HG03066 (cell line): ENCODE data around the gene NRARP.

ENCODE experiments used
- ATAC-seq: cut with Tn5 transposase; IDR thresholded peaks from one replicate; pipeline ENCODE4 v1.9.1; 2021; ENCODE audit warnings: low read depth; ENCODE audit not compliant: unreplicated experiment

Gene NRARP

GRCh38 chr9:137311986-137312851 lies 10.1 kb upstream of the NRARP start:
- no peak for ATAC-seq

GRCh38 chr9:137311171-137311985 lies 9.3 kb upstream of the NRARP start:
- no peak for ATAC-seq

GRCh38 chr9:137310189-137311052 lies 8.3 kb upstream of the NRARP start:
- no peak for ATAC-seq

DNA sequence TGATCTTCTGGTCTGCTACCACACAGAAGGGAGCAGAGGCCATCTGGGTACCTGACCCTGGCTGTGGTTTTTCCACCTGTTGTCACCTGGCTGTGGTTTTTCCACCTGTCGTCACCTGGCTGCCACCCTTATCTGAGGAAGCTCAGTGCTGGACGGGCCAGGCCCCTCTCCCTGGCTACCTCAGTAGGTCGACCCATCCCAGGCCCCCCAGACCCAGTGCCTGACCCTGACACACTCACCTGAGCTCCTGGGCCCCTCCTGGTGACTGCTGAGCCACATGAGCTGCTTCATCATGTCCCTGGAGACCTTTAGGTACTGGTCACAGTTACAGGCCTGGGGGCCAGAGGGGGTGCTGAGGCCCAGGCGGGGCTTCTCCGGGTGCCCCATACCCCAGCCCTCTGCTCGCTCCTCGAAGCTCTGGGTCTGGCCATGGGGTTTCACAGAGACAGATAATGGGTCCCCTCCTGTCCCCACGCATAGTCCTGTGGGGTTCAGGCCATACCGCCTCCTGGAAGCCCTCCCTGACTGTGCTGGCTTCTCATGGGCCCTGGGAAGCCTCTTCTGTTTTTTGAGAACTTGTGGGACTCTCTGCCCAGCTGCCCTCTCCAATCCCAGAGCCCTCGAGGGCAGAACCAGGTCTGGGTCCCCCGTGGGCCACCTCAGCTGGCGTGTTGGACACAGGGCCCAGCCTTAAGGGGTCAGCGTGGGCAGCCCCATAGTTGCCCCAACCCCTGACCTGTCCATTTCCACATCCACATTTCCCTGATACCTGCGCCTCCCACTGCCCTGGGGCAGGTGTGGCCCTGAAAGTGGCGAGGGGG lies 7.5 kb upstream of the NRARP start:
- ATAC-seq, result no peak

DNA sequence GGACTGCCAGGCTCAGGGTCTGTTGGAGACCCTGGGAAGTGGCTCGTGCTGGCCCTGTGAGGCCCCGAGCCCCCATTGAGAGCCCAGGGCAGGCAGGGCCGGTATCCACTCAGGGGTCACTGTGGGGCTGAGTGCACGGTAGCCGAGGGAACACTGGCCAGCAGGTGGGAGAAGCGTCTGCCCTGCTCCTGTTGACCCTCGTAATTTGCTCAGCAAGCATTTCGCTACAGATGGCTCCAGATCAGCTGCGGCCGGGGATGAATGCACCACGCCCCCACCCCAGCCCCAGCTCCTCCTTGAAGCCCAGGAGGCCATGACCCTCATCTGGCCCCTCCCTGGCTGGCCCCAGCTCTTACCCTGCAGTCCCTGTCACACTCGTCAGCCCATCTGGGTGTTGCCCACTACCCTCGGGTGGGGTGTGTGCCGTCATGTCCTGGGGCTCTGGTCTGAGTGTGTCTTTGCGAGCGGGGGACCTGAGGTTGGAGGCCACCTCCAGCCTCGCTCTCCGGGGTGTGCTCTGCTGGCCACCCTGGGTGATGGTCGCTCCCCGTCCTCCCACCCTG lies 6.1 kb upstream of the NRARP start:
- ATAC-seq, result no peak

- no peak for ATAC-seq
Measured at GRCh38 chr9:137307255-137308056, 5.4 kb upstream of the NRARP start.

DNA sequence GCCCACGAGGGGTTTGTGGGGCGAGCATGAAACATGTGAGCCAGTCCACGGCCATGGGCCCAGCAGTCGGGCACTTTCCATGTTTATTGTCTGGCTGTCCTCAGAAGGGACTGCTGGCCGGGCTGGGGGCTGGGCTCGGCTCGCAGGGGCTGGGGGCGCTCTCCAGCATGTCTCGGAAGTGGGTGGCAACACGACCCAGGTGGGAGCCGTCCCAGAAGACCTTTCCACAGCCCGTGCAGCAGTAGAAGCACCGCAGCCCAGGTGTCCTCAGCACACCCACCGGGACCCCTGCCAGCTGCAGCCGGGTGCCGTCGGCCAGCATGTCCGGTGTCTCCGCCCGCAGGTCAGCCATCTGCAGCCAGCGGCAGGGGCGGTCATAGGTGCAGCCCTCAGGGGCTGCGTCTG lies 4.8 kb upstream of the NRARP start:
- ATAC-seq, result no peak

- ATAC-seq, result no peak
Measured at GRCh38 chr9:137306066-137306849, 4.2 kb upstream of the NRARP start.

DNA sequence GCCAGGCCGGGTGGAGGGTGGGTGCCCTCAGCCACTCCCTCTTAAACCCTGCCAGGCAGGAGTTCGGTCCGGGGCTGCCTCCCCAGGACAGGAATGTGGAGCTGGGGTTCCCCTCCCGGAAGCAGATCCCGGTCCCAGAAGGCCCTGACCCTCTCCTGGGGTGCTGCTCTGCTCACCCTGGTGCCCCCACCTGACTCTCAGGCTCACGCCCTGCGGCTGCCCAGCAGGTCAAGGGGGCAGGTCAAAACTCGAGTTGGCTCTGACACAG lies 3.7 kb upstream of the NRARP start:
- no peak for ATAC-seq

DNA sequence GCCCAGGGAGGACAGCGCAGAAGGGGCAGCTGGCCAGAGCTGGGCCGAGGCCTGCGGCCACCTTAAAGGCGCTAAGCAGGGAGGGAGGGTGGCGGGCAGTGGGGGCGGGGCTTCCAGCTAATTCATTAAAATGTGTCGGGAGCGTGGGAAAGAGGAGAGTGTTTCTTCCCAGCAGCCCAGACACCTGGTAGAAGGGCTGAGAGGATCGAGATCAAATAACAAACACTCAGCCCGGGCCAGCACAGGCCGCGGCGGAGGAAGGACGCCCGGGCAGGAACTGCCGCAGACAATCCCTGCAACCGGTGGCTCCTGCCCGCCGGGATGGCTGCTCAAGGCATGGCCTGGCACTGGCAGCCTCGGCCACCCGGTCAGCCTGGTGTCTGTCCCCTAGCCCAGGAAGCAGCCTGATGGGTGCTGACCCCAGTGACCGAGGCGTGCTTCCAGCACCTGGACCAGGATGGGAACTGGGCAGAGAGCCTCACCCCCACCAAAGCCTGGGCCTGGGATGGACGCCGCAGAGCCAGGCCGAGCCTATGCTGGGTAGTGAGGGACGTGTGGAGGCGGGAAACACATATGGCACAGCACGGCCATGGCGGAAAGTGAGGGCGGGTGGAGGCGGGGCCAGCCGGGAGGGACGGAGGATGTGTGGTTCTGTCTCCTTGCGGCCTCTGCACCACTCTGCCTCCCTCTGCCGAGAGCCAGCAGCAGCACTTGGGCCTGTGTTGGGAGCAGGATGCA lies 3.2 kb upstream of the NRARP start:
- no peak for ATAC-seq

- ATAC-seq, result no peak
Measured at GRCh38 chr9:137304383-137305059, 2.5 kb upstream of the NRARP start.

GRCh38 chr9:137303893-137304382 lies 1.9 kb upstream of the NRARP start:
- no peak for ATAC-seq

DNA sequence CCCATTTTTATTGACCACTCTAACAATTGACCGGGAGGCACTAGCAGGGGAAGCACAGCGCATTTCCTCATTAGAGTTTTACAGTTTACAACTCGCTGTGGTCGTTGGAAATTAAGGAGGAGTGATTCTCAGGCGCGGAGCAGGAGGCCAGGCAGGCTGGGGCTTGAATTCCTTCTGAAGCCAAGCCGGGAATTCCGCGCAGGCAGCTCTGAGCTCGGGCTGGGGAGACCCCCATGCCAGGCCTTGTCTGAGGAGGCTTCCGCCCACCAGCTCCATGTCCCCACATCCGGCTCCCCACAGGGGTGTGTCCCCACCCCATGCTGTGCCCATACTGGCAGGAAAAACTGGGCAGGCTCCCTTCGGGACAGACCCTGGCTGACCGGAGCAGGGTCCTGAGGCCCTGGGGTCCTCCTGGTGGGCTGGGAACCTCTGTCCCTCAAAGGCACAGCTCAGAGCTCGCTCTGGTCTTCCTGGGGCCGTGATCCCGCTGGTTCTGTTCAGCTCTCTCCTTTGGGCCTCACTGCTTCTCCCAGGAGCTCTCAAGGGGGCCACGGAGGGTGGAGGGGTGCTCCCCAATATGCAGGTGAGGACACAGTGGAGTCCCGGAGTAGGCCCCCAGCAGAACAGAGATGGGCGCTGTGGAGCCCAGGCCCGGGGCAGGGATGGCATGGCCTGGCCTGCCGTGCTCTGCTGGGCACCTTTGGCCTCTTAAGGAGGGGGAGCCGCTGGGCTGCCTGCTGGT lies 1.3 kb upstream of the NRARP start:
- no peak for ATAC-seq

- peak; percentile 43 for ATAC-seq
Measured at GRCh38 chr9:137302449-137303150, 529 bp upstream of the NRARP start.

- ATAC-seq, result peak; percentile 5
Measured at GRCh38 chr9:137301081-137301947, 757 bp downstream of the NRARP start.
